Ishikawa (cell line): ENCODE results near the gene HRH4.

Source experiments
- CEBPB ChIP-seq: IDR thresholded peaks from 2 replicates; pipeline ENCODE4 v1.6.1; 2012
- CREB1 ChIP-seq: IDR thresholded peaks from 2 replicates; pipeline ENCODE4 v1.6.1; 2012; ENCODE audit warnings: low read depth
- EGR1 ChIP-seq: IDR thresholded peaks from 2 replicates; pipeline ENCODE4 v1.6.1; 2012
- EP300 ChIP-seq: IDR thresholded peaks from 2 replicates; pipeline ENCODE4 v1.6.1; 2012; ENCODE audit warnings: borderline replicate concordance
- FOXM1 ChIP-seq: IDR thresholded peaks from 2 replicates; pipeline ENCODE4 v1.6.1; 2012; ENCODE audit warnings: low read depth, borderline replicate concordance
- MAX ChIP-seq: IDR thresholded peaks from 2 replicates; pipeline ENCODE4 v1.6.1; 2012
- NFIC ChIP-seq: IDR thresholded peaks from 2 replicates; pipeline ENCODE4 v1.6.1; 2012
- RAD21 ChIP-seq: IDR thresholded peaks from 2 replicates; pipeline ENCODE4 v1.6.1; 2012; ENCODE audit warnings: low read depth
- REST ChIP-seq: IDR thresholded peaks from 2 replicates; pipeline ENCODE4 v1.6.1; 2012; ENCODE audit warnings: low read depth, mild to moderate bottlenecking
- TAF1 ChIP-seq: IDR thresholded peaks from 2 replicates; pipeline ENCODE4 v1.6.1; 2012; ENCODE audit warnings: low read depth, mild to moderate bottlenecking
- TCF12 ChIP-seq: IDR thresholded peaks from 2 replicates; pipeline ENCODE4 v1.6.1; 2012; ENCODE audit warnings: low read depth
- TEAD4 ChIP-seq: IDR thresholded peaks from 2 replicates; pipeline ENCODE4 v1.6.1; 2012
- USF1 ChIP-seq: IDR thresholded peaks from 2 replicates; pipeline ENCODE4 v1.6.1; 2012
- YY1 ChIP-seq: IDR thresholded peaks from 2 replicates; pipeline ENCODE4 v1.6.1; 2012; ENCODE audit warnings: low read depth
- ZBTB7A ChIP-seq: IDR thresholded peaks from 2 replicates; pipeline ENCODE4 v1.6.1; 2012; ENCODE audit warnings: low read depth

The HRH4 gene

GRCh38 chr18:24509435-24509834 lies 49.0 kb downstream of the HRH4 start:
- no peak for TF ChIP-seq TEAD4
- no peak for TF ChIP-seq REST
- no peak for TF ChIP-seq CREB1
- TF ChIP-seq FOXM1, result no peak
- TF ChIP-seq EGR1, result no peak
- TF ChIP-seq TCF12, result no peak
- TF ChIP-seq USF1, result no peak
- TF ChIP-seq CEBPB, result no peak
- TF ChIP-seq EP300, result no peak
- no peak for TF ChIP-seq MAX
- TF ChIP-seq ZBTB7A, result no peak

- TF ChIP-seq RAD21 (peak; percentile 4; the same call in 1 of the 2 replicates), TCF12 (no peak)
Measured at GRCh38 chr18:24514439-24514838, 54.0 kb downstream of the HRH4 start.

GRCh38 chr18:24515721-24516120 lies 55.3 kb downstream of the HRH4 start:
- TF ChIP-seq NFIC (no peak), ZBTB7A (no peak), TCF12 (no peak), REST (no peak), CREB1 (no peak), TAF1 (no peak), USF1 (no peak), RAD21 (no peak), MAX (no peak), TEAD4 (no peak), EP300 (no peak), EGR1 (no peak), CEBPB (no peak), FOXM1 (no peak), YY1 (no peak)

GRCh38 chr18:24516261-24516660 lies 55.8 kb downstream of the HRH4 start:
- TF ChIP-seq RAD21 (no peak), REST (no peak), CREB1 (no peak), EGR1 (no peak), MAX (no peak), YY1 (no peak), USF1 (no peak), FOXM1 (no peak), EP300 (no peak), TCF12 (no peak), TEAD4 (no peak), NFIC (no peak), ZBTB7A (no peak), TAF1 (no peak)
